ENCODE measurements around the gene FGFR1OP2. TPM values are rescaled to one million over a fixed set of nuclear protein-coding genes. Genes with fewer than 3 reads are reported as not detected.

The FGFR1OP2 gene
- total RNA-seq, 2 experiments from 2014 or later, result 72.4 to 75.1 TPM

GRCh38 chr12:27015730-27016076, 77.4 kb downstream of the FGFR1OP2 start:
- intact Hi-C loops (cut with micrococcal nuclease), result loop anchor here (1.0 to 10.0 kb wide), 5 partner anchors 79 to 291 kb away; partner anchors contain the start of genes INTS13 and STK38L
- no peak for DNase-seq
- H3K27ac Mint-ChIP-seq, result peak overlapping the region; percentile 92
- peak; percentile 61 for TF ChIP-seq CTCF (IDR thresholded peaks at IDR 0.05)
- H3K4me3 Mint-ChIP-seq, result no peak overlapping the region
- H3K9me3 Mint-ChIP-seq, result no peaks in the 10 kb centered on the region
- no peaks in the 10 kb centered on the region for H3K27me3 Mint-ChIP-seq
- no peak for ATAC-seq
- ChIA-PET POLR2A (interaction anchor here (0.6 to 1.5 kb wide), 2 partner anchors 9 to 256 kb away, joined by 3 read pairs; no protein-coding TSS in a partner anchor), CTCF (interaction anchor here (0.7 to 7.0 kb wide), 20 partner anchors 9 to 689 kb away, joined by 3 to 81 read pairs (median 5); partner anchors contain the start of gene FGFR1OP2)
- peaks cover 6% of the 10 kb centered on the region for H3K36me3 Mint-ChIP-seq (ENCODE audit: low read depth)
- peaks cover 35% of the 10 kb centered on the region for H3K4me1 Mint-ChIP-seq (ENCODE audit: low read depth)

Other genes starting within 250 kb of the FGFR1OP2 start
- gene ITPR2, start 105.3 kb upstream of the FGFR1OP2 start, total RNA-seq, result 10 to 100 TPM; 38.9 to 41.2 TPM
- gene INTS13, start 489 bp upstream of the FGFR1OP2 start, total RNA-seq, result 100 to 1,000 TPM; 102 to 115 TPM
- 10 to 100 TPM; 36.7 to 37.6 TPM for gene TM7SF3, start 75.9 kb downstream of the FGFR1OP2 start, total RNA-seq
- gene MED21, start 84.1 kb downstream of the FGFR1OP2 start, total RNA-seq, result 10 to 100 TPM; 30.4 to 30.6 TPM
- not detected for gene C12orf71, start 144.1 kb downstream of the FGFR1OP2 start, total RNA-seq

Measured in activated CD8-positive, alpha-beta T cell treated with anti-CD3 and anti-CD28 coated beads for 36 hours (primary cell).